Left ventricle myocardium inferior (tissue), 1 donor: ENCODE measurements around the gene KIF24. TPM values are rescaled to one million over a fixed set of nuclear protein-coding genes. Genes with fewer than 3 reads are reported as not detected.
"Not testable (repeated sequence)": the region's sequence is repeated elsewhere in the genome, so short reads cannot be mapped to it uniquely, and the experiment has no call there.

Experiments used
- DNase-seq: peaks from one replicate; pipeline ENCODE4 v3.0.0-alpha.2; 2020
- H3K27ac ChIP-seq: fragments of 200-600 bp; replicated peaks from 2 replicates; pipeline ENCODE4 v1.8.0; 2021
- H3K27me3 ChIP-seq: fragments of 200-600 bp; 2 replicates; pipeline ENCODE4 v1.8.0; 2021; ENCODE audit warnings: low read depth
- H3K36me3 ChIP-seq: fragments of 200-600 bp; 2 replicates; pipeline ENCODE4 v1.8.0; 2021
- H3K4me1 ChIP-seq: fragments of 200-600 bp; 2 replicates; pipeline ENCODE4 v1.8.0; 2021
- H3K4me3 ChIP-seq: fragments of 200-600 bp; 2 replicates; pipeline ENCODE4 v1.8.0; 2021; ENCODE audit warnings: mild to moderate bottlenecking, moderate library complexity
- H3K9me3 ChIP-seq: fragments of 200-600 bp; replicated peaks from 2 replicates; pipeline ENCODE4 v1.8.0; 2021
- CTCF ChIP-seq: fragments of 200-600 bp; IDR thresholded peaks from 2 replicates; pipeline ENCODE4 v1.8.0; 2021; ENCODE audit warnings: antibody characterized with exemption, mild to moderate bottlenecking, borderline replicate concordance
- intact Hi-C: fragments of 100-400 bp; cut with micrococcal nuclease; formaldehyde crosslinking; loops from one replicate; pipeline ENCODE4 v1.11.0; 2022
- total RNA-seq: library from RNA; stranded (reverse); fragmentation: NEBNext Ultra II Directional; extraction: Animal tissue kit (Norgen Biotek cat#: 25700); gene quantifications from one replicate; pipeline ENCODE4 v1.2.1, GENCODE V29; 2021
- donor health status: DM: no; HTN: yes; CAD: no; lungs with severe emphysema.

The KIF24 gene
- total RNA-seq, 1 donor from 2014 or later: 0.63 TPM

GRCh38 chr9:34371886-34372466, 42.9 kb upstream of the KIF24 start:
- H3K4me1 ChIP-seq: peaks cover 26% of the 10 kb centered on the region
- intact Hi-C loops: no loop called here

GRCh38 chr9:34370970-34371880, 42.2 kb upstream of the KIF24 start:
- TF ChIP-seq CTCF: no peak

More at GRCh38 chr9:34371886-34372466, 42.9 kb upstream of the KIF24 start:
- H3K36me3 ChIP-seq: peaks cover 27% of the 10 kb centered on the region
- no peak overlapping the region for H3K27ac ChIP-seq
- no peak for TF ChIP-seq CTCF
- DNase-seq: no peak
- H3K27me3 ChIP-seq: peaks cover 16% of the 10 kb centered on the region
- no peak overlapping the region for H3K4me3 ChIP-seq
- H3K9me3 ChIP-seq: no peaks in the 10 kb centered on the region

GRCh38 chr9:34370335-34370969, 41.4 kb upstream of the KIF24 start:
- DNase-seq: no peak
- Histone ChIP-seq H3K9me3 (no peaks in the 10 kb centered on the region), H3K4me1 (peaks cover 13% of the 10 kb centered on the region), H3K36me3 (peaks cover 27% of the 10 kb centered on the region), H3K4me3 (peak overlapping the region; percentile 49), H3K27ac (no peak overlapping the region), H3K27me3 (peaks cover 16% of the 10 kb centered on the region)
- intact Hi-C loops: no loop called here
- no peak for TF ChIP-seq CTCF

More at GRCh38 chr9:34370970-34371880, 42.2 kb upstream of the KIF24 start:
- peaks cover 27% of the 10 kb centered on the region for H3K36me3 ChIP-seq
- H3K4me1 ChIP-seq: peaks cover 20% of the 10 kb centered on the region
- no peak overlapping the region for H3K27ac ChIP-seq
- H3K4me3 ChIP-seq: peak overlapping the region; percentile 49
- no peaks in the 10 kb centered on the region for H3K9me3 ChIP-seq
- peaks cover 16% of the 10 kb centered on the region for H3K27me3 ChIP-seq
- intact Hi-C loops: no loop called here
- no peak for DNase-seq

- Histone ChIP-seq H3K27me3 (peaks cover 16% of the 10 kb centered on the region), H3K36me3 (peaks cover 27% of the 10 kb centered on the region), H3K4me3 (no peak overlapping the region), H3K4me1 (peaks cover 15% of the 10 kb centered on the region), H3K27ac (no peak overlapping the region), H3K9me3 (no peaks in the 10 kb centered on the region)
- TF ChIP-seq CTCF: no peak
- no peak for DNase-seq
- intact Hi-C loops: no loop called here
Measured at GRCh38 chr9:34369636-34370035, 40.6 kb upstream of the KIF24 start.

- intact Hi-C loops, H3K4me3 ChIP-seq, H3K9me3 ChIP-seq, H3K27ac ChIP-seq, DNase-seq: not testable (repeated sequence)
- Histone ChIP-seq H3K36me3 (peaks cover 27% of the 10 kb centered on the region), H3K27me3 (peaks cover 16% of the 10 kb centered on the region), H3K4me1 (peaks cover 24% of the 10 kb centered on the region)
Measured at GRCh38 chr9:34368796-34369195, 39.7 kb upstream of the KIF24 start.

- intact Hi-C loops, DNase-seq, H3K27ac ChIP-seq, H3K9me3 ChIP-seq, H3K4me3 ChIP-seq: not testable (repeated sequence)
- peaks cover 33% of the 10 kb centered on the region for H3K4me1 ChIP-seq
- peaks cover 27% of the 10 kb centered on the region for H3K36me3 ChIP-seq
- peaks cover 16% of the 10 kb centered on the region for H3K27me3 ChIP-seq
Measured at GRCh38 chr9:34367751-34368410, 38.8 kb upstream of the KIF24 start.
